NB4 (cell line): ENCODE results near the gene FAM20C.

Experiments
- MYC ChIP-seq: IDR thresholded peaks from 2 replicates; pipeline ENCODE4 v1.6.1; 2011; ENCODE audit warnings: low read depth, low read length
- POLR2A ChIP-seq: IDR thresholded peaks from 2 replicates; pipeline ENCODE4 v1.6.1; 2011; ENCODE audit warnings: mild to moderate bottlenecking; ENCODE audit not compliant: insufficient read length; ENCODE audit errors: extremely low read depth
- TF ChIP-seq, protein P1 (sequence below): IDR thresholded peaks from one replicate; pipeline ENCODE4 v1.5.1; 2012; ENCODE audit warnings: low read depth, low read length

DNA sequence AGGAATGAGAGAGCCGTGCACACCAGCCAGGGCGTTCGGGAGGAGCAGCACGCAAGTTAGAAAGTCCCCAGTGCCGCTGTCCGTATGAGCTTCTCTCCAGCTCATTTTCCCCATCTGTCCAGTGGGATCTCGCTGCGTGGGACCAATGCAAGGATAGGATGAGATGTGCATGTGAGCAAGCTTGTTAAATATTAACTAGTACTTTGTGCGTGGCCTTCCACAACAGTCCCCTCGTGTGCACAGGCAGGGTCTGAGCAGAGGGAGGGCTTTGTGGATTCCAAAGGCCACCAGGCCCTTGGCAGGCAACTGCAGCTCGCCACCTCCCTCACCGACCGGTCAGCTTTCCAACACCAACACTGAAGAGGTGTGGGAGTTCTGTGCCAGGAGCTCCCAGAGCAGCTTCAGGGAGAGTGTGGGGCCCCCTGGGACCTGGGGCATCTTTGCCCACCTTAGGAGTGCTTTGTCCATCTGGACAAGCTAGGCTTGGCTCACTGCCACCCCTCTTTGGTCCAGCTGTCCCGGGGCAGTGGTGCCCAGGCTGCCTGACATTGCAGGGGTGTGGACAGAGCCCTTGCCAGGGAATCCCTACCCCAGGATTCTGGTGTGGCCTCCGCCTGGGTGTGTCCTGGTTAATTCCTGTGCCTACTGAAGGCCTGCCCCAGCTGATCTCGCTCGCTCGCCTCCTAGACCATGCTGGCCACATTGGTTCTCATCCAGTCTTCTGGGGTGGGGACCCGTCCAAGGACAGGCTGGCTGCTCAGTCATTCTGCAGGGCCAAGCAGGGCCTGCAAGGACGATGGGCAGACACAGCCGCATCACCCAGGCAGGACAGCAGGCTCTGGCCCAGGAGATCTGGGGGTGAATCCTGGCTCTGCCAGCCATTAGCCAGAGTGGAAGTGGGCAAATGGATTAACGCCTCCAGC is 5.3 kb downstream of the FAM20C start:
- TF ChIP-seq, protein P1, sequence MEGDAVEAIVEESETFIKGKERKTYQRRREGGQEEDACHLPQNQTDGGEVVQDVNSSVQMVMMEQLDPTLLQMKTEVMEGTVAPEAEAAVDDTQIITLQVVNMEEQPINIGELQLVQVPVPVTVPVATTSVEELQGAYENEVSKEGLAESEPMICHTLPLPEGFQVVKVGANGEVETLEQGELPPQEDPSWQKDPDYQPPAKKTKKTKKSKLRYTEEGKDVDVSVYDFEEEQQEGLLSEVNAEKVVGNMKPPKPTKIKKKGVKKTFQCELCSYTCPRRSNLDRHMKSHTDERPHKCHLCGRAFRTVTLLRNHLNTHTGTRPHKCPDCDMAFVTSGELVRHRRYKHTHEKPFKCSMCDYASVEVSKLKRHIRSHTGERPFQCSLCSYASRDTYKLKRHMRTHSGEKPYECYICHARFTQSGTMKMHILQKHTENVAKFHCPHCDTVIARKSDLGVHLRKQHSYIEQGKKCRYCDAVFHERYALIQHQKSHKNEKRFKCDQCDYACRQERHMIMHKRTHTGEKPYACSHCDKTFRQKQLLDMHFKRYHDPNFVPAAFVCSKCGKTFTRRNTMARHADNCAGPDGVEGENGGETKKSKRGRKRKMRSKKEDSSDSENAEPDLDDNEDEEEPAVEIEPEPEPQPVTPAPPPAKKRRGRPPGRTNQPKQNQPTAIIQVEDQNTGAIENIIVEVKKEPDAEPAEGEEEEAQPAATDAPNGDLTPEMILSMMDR = no peak
- TF ChIP-seq POLR2A (no peak), MYC (no peak)
